AG09319 (cell line): Measurements from ENCODE around the gene COLEC11.

Source experiments
- DNase-seq: peaks from one replicate; pipeline ENCODE4 v3.0.0-alpha.2; 2010; ENCODE audit warnings: low read depth; ENCODE audit errors: extremely low read depth
- TF ChIP-seq, protein P1 (sequence below): IDR thresholded peaks from 2 replicates; pipeline ENCODE4 v1.5.1; 2011; ENCODE audit warnings: low read depth, mild to moderate bottlenecking, inconsistent platforms, low read length, moderate library complexity

The COLEC11 gene

DNA sequence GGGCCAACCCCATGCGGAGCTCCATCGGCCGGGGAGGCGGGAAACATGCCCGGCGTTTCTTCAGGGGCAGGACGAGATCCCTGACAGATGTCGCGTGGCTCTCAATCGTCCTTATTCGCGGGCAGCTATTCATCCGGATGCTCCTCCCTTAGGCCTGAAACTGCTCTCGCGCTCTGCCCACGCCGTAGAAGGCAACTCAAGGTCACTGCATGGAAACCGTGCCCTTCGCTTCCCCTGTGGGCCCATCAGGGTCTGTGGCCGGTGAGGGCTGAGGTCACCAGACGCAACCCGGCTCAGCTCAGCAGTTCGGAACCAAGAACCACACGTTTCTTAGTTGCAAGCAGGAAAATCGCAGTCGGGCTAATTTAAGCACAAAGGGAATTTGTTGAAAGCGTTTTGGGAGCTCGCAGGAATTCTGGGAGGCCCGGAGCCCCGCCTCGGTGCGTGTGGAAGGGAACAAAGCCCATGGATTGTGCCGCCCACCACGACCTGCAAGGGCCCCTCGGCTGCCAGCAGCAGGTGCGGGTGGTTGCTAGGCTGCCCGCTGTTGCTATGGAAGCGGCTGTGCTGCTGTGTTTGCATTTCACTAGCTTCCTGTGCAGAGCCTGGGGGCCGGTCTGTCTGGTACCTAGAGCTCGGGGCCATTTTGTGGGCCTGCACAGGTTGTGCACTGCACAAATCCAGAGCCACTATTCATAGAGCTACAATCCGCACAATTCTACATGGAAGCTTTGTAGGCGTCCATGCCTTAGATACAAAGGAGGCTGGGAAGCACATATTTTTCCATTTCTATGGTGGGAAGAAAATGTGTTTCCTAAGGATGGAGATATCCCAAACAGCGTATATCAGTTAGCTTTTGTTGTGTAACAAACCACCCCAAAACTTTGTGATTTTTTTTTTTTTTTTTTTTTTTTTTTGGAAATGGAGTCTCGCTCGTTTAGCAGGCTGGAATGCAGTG lies 57.1 kb downstream of the COLEC11 start:
- TF ChIP-seq, protein P1, sequence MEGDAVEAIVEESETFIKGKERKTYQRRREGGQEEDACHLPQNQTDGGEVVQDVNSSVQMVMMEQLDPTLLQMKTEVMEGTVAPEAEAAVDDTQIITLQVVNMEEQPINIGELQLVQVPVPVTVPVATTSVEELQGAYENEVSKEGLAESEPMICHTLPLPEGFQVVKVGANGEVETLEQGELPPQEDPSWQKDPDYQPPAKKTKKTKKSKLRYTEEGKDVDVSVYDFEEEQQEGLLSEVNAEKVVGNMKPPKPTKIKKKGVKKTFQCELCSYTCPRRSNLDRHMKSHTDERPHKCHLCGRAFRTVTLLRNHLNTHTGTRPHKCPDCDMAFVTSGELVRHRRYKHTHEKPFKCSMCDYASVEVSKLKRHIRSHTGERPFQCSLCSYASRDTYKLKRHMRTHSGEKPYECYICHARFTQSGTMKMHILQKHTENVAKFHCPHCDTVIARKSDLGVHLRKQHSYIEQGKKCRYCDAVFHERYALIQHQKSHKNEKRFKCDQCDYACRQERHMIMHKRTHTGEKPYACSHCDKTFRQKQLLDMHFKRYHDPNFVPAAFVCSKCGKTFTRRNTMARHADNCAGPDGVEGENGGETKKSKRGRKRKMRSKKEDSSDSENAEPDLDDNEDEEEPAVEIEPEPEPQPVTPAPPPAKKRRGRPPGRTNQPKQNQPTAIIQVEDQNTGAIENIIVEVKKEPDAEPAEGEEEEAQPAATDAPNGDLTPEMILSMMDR = no peak
- DNase-seq = no peak

- DNase-seq = no peak
- TF ChIP-seq, protein P1 = no peak
Measured at GRCh38 chr2:3652896-3653625, 58.1 kb downstream of the COLEC11 start.

DNA sequence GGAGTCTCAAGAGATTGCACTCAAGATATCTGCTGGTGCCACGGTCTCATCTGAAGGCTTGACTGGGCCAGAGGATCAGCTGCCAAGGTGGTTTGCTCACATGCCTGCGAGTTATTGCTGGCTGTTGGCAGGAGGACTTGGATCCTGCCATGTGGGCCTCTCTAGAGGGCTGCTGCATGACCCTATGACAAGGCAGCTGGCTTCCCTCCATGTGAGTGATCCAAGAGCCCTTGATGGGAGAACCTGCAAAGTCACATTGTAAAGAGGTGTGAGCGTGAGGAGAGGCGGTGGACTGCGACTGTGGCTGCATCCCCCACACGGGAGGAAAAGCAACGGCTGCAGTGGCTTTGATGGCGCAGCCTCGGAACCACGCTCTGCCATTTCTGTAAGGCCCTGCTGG lies 59.1 kb downstream of the COLEC11 start:
- TF ChIP-seq, protein P1 = no peak

GRCh38 chr2:3654531-3655225 lies 59.8 kb downstream of the COLEC11 start:
- TF ChIP-seq, protein P1 = no peak
- DNase-seq = no peak

More for the DNA sequence above, 59.1 kb downstream of the COLEC11 start:
- no peak for DNase-seq

- DNase-seq = no peak
- TF ChIP-seq, protein P1 = no peak
Measured at GRCh38 chr2:3655871-3656761, 61.2 kb downstream of the COLEC11 start.
